ENCODE data around the gene TMEM144.
"Not testable (repeated sequence)": the region's sequence is repeated elsewhere in the genome, so short reads cannot be mapped to it uniquely, and the experiment has no call there.

The TMEM144 gene

DNA sequence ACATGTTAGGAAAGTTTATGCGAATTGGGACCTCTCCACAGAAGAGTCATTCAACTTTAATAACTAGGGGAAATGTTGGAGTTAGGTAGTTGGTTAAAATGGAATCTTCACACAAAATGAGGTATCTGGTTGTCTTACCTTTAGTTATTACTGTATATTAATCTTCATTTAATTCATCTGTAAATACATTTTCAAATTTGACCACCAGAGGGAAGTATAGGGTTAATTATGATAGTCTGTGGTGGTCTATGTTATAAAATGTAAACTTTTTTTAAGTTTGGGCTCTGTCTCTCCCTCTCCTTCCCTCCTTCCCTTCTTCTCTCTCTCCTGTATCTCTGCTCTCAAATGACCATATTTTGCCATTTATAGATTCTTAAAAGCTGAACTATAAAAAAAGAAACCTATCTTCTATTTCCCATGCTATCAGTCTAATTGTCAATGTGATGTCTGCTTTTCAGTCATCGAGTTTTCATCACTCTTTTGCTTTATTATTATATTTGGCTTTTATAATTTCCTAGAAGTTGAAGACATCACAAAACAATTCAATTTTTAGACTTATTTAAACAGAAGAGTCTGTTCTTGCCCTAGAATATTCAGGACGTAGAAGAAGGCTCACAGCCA lies 49.8 kb downstream of the TMEM144 start:
- TF ChIP-seq, protein P1, sequence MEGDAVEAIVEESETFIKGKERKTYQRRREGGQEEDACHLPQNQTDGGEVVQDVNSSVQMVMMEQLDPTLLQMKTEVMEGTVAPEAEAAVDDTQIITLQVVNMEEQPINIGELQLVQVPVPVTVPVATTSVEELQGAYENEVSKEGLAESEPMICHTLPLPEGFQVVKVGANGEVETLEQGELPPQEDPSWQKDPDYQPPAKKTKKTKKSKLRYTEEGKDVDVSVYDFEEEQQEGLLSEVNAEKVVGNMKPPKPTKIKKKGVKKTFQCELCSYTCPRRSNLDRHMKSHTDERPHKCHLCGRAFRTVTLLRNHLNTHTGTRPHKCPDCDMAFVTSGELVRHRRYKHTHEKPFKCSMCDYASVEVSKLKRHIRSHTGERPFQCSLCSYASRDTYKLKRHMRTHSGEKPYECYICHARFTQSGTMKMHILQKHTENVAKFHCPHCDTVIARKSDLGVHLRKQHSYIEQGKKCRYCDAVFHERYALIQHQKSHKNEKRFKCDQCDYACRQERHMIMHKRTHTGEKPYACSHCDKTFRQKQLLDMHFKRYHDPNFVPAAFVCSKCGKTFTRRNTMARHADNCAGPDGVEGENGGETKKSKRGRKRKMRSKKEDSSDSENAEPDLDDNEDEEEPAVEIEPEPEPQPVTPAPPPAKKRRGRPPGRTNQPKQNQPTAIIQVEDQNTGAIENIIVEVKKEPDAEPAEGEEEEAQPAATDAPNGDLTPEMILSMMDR (IDR thresholded peaks at IDR 0.05; ENCODE audit: borderline replicate concordance, insufficient read depth, low read depth, low read length): no peak
- H3K4me3 ChIP-seq (ENCODE audit: low read depth, low read length): no peak overlapping the region

DNA sequence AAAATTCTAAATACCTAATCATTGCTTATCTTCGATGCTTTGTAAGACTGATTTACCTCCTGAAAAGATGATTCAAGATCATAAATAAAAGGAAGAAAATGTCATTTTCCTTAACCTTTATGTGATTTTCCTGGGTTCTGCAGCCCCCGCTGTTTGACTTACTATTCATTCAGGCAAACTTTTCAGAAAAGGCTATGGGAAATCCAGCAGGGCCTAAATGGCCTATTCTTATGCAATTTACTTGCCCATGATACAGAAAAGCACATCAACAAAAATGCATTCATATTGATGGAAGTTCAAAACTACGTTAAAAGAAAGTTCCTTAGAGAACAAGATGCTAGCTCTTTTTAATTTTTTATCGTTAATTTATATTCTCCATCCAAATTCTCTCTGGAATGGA lies 51.2 kb downstream of the TMEM144 start:
- no peak overlapping the region for H3K4me3 ChIP-seq (ENCODE audit: low read depth, low read length)
- TF ChIP-seq, protein P1 (IDR thresholded peaks at IDR 0.05; ENCODE audit: borderline replicate concordance, insufficient read depth, low read depth, low read length): no peak

DNA sequence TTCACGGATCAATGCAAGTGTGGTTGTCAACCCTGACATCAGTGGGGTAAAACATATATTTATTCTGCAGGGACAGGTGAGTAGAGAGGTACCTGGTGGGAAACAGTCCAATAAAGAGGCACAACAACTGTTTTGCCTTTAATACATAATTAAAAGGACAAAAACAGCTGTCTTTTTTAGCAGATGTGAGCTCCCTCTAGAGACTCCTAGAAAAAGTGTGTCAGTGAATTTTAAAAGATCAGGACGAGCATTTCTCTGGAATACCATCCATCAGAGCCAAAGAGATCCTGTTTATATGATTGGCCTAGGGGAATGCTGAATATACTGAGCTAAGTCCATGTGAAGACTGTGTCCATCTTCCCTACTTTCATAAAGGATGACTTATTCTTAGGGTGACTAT lies 58.3 kb downstream of the TMEM144 start:
- TF ChIP-seq, protein P1 (IDR thresholded peaks at IDR 0.05; ENCODE audit: borderline replicate concordance, insufficient read depth, low read depth, low read length): no peak
- no peak overlapping the region for H3K4me3 ChIP-seq (ENCODE audit: low read depth, low read length)

DNA sequence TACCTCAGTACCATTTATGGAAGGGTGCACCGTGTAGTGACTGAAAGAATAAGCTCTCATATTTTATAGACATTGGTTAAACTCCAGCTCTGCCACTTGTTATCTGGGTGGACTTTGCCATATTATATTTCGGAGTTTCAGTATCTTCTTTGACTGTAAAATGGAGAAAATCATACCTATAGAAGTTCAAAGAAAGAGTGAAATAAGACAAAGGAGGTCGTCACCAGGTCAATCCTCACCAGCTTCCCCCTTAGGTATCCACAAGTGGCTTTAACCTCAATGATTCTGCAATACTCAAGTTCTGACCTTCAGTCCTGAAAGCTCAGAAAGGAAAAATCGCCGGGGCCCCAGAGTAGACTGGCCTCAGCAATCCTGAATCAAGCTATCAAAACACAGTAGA lies 64.3 kb downstream of the TMEM144 start:
- TF ChIP-seq, protein P1 (IDR thresholded peaks at IDR 0.05; ENCODE audit: borderline replicate concordance, insufficient read depth, low read depth, low read length): no peak

DNA sequence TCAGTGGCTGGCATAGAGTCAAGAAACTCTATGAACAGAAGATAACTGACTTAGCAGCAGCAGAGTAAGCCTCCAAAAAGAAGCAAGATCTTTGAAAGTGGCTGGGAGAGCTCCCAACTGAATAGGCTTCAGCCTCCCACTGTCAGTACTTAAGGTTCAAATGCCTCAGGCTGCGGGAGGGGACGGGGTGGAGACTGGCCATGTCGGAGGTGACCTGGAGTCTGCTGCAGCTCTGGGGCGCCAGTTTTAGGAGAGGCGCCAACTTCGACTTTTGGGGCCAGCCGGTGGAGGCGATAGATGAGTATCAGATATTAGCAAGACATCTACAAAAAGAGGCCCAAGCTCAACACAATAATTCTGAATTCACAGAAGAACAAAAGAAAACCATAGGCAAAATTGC lies 67.3 kb downstream of the TMEM144 start:
- TF ChIP-seq, protein P1 (IDR thresholded peaks at IDR 0.05; ENCODE audit: borderline replicate concordance, insufficient read depth, low read depth, low read length): no peak
- no peak overlapping the region for H3K4me3 ChIP-seq (ENCODE audit: low read depth, low read length)

More for the DNA sequence above, 64.3 kb downstream of the TMEM144 start:
- H3K4me3 ChIP-seq (ENCODE audit: low read depth, low read length): no peak overlapping the region

DNA sequence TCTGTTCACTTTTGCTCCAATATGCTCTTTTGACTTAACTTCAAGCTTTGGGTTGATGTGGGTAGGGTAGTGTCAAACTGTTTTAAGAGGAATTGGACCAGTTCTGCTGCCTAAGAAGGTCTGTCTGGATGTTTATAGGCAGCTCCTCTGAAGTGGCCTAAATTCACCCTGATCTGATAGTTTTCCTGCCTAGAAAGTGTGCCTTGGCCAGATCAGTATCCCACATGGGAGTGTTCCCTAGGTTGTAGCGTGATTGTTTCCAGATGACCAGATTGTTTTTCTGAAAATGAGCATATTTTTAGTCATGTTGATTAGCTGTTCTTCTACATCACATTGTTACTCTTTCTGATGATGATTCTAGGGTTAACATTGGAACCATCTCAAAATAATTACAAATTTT lies 68.8 kb downstream of the TMEM144 start:
- H3K4me3 ChIP-seq (ENCODE audit: low read depth, low read length): not testable (repeated sequence)

DNA sequence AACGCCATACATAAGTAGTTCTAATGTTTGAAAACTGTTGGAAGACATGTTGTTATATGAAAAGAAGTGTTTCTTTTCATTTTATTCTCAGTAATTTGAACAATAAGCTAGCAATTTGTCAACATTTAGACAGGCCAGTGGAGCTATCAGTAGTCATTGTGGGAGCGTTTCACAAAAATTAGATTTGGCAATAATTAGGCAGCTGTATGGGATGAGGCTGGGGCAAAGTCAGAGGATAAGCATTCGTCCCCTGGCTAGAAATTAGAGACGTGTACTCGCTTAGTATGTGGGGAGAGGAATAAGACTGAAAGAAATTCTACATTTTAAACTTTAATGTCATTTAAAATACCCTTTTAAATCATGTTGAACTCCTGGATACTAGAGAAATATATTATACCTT lies 70.6 kb downstream of the TMEM144 start:
- H3K4me3 ChIP-seq (ENCODE audit: low read depth, low read length): no peak overlapping the region
- TF ChIP-seq, protein P1 (IDR thresholded peaks at IDR 0.05; ENCODE audit: borderline replicate concordance, insufficient read depth, low read depth, low read length): no peak

DNA sequence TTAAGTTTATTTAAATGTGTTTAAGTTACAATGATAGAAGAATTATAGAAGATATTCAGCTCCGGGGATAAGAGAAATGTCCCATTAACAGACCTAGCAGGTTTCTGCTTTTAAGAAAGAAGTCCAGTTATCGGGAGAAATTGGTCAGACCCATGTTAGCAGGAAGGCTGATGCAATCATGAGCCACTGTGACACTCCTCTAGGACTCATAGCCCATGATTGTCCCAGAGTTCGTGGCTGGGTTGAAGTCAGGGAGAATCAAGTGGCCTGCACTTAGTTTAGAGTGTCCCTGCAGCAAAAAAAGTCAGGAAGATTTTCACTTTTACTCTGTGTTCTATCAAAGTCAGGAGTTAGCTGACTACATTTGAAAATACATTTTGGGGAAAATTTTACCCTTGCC lies 72.0 kb downstream of the TMEM144 start:
- H3K4me3 ChIP-seq (ENCODE audit: low read depth, low read length): no peak overlapping the region
- TF ChIP-seq, protein P1 (IDR thresholded peaks at IDR 0.05; ENCODE audit: borderline replicate concordance, insufficient read depth, low read depth, low read length): no peak
